H9 (cell line): ENCODE measurements around the gene VOPP1. TPM values are rescaled to one million over a fixed set of nuclear protein-coding genes. Genes with fewer than 3 reads are reported as not detected.
"Not testable (repeated sequence)": the region's sequence is repeated elsewhere in the genome, so short reads cannot be mapped to it uniquely, and the experiment has no call there.

Experiments
- DNase-seq: peaks from one replicate; pipeline ENCODE4 v3.0.0-alpha.2; 2017
- H2AFZ ChIP-seq: one replicate; pipeline ENCODE4 v1.6.1; 2013; ENCODE audit warnings: mild to moderate bottlenecking, low read length, control low read depth, moderate library complexity
- H2AK5ac ChIP-seq: 2 replicates; pipeline ENCODE4 v1.6.1; 2013; ENCODE audit warnings: low read length, control low read depth, mixed read lengths; ENCODE audit not compliant: insufficient read length
- H2BK120ac ChIP-seq: one replicate; pipeline ENCODE4 v1.6.1; 2013; ENCODE audit warnings: low read depth, mild to moderate bottlenecking, low read length, control low read depth, inconsistent platforms; ENCODE audit not compliant: poor library complexity, severe bottlenecking
- H2BK12ac ChIP-seq: 2 replicates; pipeline ENCODE4 v1.6.1; 2013; ENCODE audit warnings: low read length, control low read depth, mixed read lengths, low read depth; ENCODE audit not compliant: insufficient read length
- H2BK15ac ChIP-seq: 2 replicates; pipeline ENCODE4 v1.6.1; 2013; ENCODE audit warnings: low read depth, low read length, control low read depth
- H2BK20ac ChIP-seq: one replicate; pipeline ENCODE4 v1.6.1; 2013; ENCODE audit warnings: low read depth, mild to moderate bottlenecking, low read length, control low read depth, inconsistent platforms; ENCODE audit not compliant: poor library complexity, severe bottlenecking
- H2BK5ac ChIP-seq: 2 replicates; pipeline ENCODE4 v1.6.1; 2013; ENCODE audit warnings: low read length, control low read depth, mixed read lengths; ENCODE audit not compliant: insufficient read length
- H3K14ac ChIP-seq: 2 replicates; pipeline ENCODE4 v1.6.1; 2013; ENCODE audit warnings: low read length, control low read depth; ENCODE audit not compliant: insufficient read depth
- H3K18ac ChIP-seq: 2 replicates; pipeline ENCODE4 v1.6.1; 2013; ENCODE audit warnings: low read depth, mild to moderate bottlenecking, mixed read lengths, low read length, control low read depth; ENCODE audit not compliant: insufficient read length
- H3K23ac ChIP-seq: 2 replicates; pipeline ENCODE4 v1.6.1; 2013; ENCODE audit warnings: low read length, control low read depth, mixed read lengths, low read depth; ENCODE audit not compliant: insufficient read length
- H3K23me2 ChIP-seq: 2 replicates; pipeline ENCODE4 v1.6.1; 2013; ENCODE audit warnings: low read depth, mild to moderate bottlenecking, mixed read lengths, low read length, control low read depth; ENCODE audit not compliant: insufficient read length, poor library complexity, severe bottlenecking
- H3K27ac ChIP-seq: 2 replicates; pipeline ENCODE4 v1.5.1; 2013; ENCODE audit warnings: low read length, control low read depth, mixed read lengths, low read depth; ENCODE audit not compliant: insufficient read length
- H3K27me3 ChIP-seq: 2 replicates; pipeline ENCODE4 v1.6.1; 2013; ENCODE audit warnings: low read length, control low read depth, inconsistent platforms; ENCODE audit not compliant: insufficient read depth
- H3K4ac ChIP-seq: 2 replicates; pipeline ENCODE4 v1.6.1; 2013; ENCODE audit warnings: low read depth, mild to moderate bottlenecking, control low read depth, inconsistent platforms, low read length, moderate library complexity
- H3K4me1 ChIP-seq: 2 replicates; pipeline ENCODE4 v1.6.1; 2013; ENCODE audit warnings: low read length, control low read depth, inconsistent platforms; ENCODE audit not compliant: insufficient read depth
- H3K4me2 ChIP-seq: 2 replicates; pipeline ENCODE4 v1.6.1; 2013; ENCODE audit warnings: low read length, control low read depth, mixed read lengths; ENCODE audit not compliant: insufficient read length, insufficient read depth
- H3K56ac ChIP-seq: 2 replicates; pipeline ENCODE4 v1.6.1; 2013; ENCODE audit warnings: low read depth, mild to moderate bottlenecking, mixed read lengths, low read length, control low read depth; ENCODE audit not compliant: insufficient read length
- H3K79me1 ChIP-seq: 2 replicates; pipeline ENCODE4 v1.6.1; 2013; ENCODE audit warnings: low read depth, mild to moderate bottlenecking, moderate library complexity, low read length, control low read depth, inconsistent platforms; ENCODE audit not compliant: insufficient read depth, poor library complexity, severe bottlenecking
- H3K79me2 ChIP-seq: 2 replicates; pipeline ENCODE4 v1.6.1; 2013; ENCODE audit warnings: low read length, control low read depth, inconsistent platforms; ENCODE audit not compliant: insufficient read depth
- H3K9ac ChIP-seq: 2 replicates; pipeline ENCODE4 v1.6.1; 2013; ENCODE audit warnings: low read length, control low read depth, mixed read lengths; ENCODE audit not compliant: insufficient read length; ENCODE audit errors: extremely low read depth
- H3K9me3 ChIP-seq: one replicate; pipeline ENCODE4 v1.6.1; 2013; ENCODE audit warnings: low read depth, low read length, inconsistent platforms; ENCODE audit not compliant: control insufficient read depth
- H3T11ph ChIP-seq: one replicate; pipeline ENCODE4 v1.6.1; 2013; ENCODE audit warnings: mild to moderate bottlenecking, low read length, control low read depth, inconsistent platforms
- H4K20me1 ChIP-seq: one replicate; pipeline ENCODE4 v1.6.1; 2013; ENCODE audit not compliant: control insufficient read depth, insufficient read length, insufficient read depth
- H4K5ac ChIP-seq: 2 replicates; pipeline ENCODE4 v1.6.1; 2013; ENCODE audit warnings: low read depth, mild to moderate bottlenecking, mixed read lengths, low read length, control low read depth; ENCODE audit not compliant: insufficient read length
- H4K8ac ChIP-seq: replicated peaks from 2 replicates; pipeline ENCODE4 v1.6.1; 2013; ENCODE audit warnings: low read length, control low read depth, mixed read lengths, low read depth; ENCODE audit not compliant: insufficient read length
- H4K91ac ChIP-seq: 2 replicates; pipeline ENCODE4 v1.6.1; 2013; ENCODE audit warnings: low read depth, mild to moderate bottlenecking, moderate library complexity, mixed read lengths, low read length, control low read depth; ENCODE audit not compliant: insufficient read length
- H3K27ac Mint-ChIP-seq, 3 experiments: 2 replicates in 2 of 3; 3 replicates in 1 of 3; pipeline ENCODE4 v1.8.0; 2020 to 2021; ENCODE audit warnings: mixed read lengths in 3 of 3, mild to moderate bottlenecking in 1 of 3, moderate library complexity in 1 of 3
- H3K27me3 Mint-ChIP-seq: 2 replicates; pipeline ENCODE4 v1.8.0; 2021; ENCODE audit warnings: low read depth, mild to moderate bottlenecking, moderate library complexity, mixed read lengths
- H3K36me3 Mint-ChIP-seq, 3 experiments: 2 replicates in 2 of 3; 3 replicates in 1 of 3; pipeline ENCODE4 v1.8.0; 2020 to 2021; ENCODE audit warnings: low read depth in 3 of 3, mixed read lengths in 3 of 3; ENCODE audit not compliant: insufficient read depth in 1 of 3
- H3K4me1 Mint-ChIP-seq, 2 experiments: 2 replicates each; pipeline ENCODE4 v1.8.0; 2020; ENCODE audit warnings: mixed read lengths in 2 of 2
- H3K4me3 Mint-ChIP-seq, 2 experiments: 2 replicates in 1 of 2; 3 replicates in 1 of 2; pipeline ENCODE4 v1.8.0; 2020 to 2021; ENCODE audit warnings: mild to moderate bottlenecking in 2 of 2, mixed read lengths in 2 of 2, moderate library complexity in 1 of 2
- H3K9me3 Mint-ChIP-seq, 2 experiments: 2 replicates in 1 of 2; 3 replicates in 1 of 2; pipeline ENCODE4 v1.8.0; 2020; ENCODE audit warnings: mild to moderate bottlenecking in 2 of 2, mixed read lengths in 2 of 2, moderate library complexity in 1 of 2
- WGBS: extraction: QIAGEN DNeasy Blood & Tissue Kit; methylation state at CpG from one replicate; pipeline ENCODE4 v1.1.7; 2013; ENCODE audit warnings: missing lambda C conversion rate, low lambda C conversion rate, mixed read lengths; ENCODE audit not compliant: insufficient read length; ENCODE audit errors: extremely low coverage; 5-methylcytosine and 5-hydroxymethylcytosine counted together
- total RNA-seq: library from RNA; stranded (reverse); gene quantifications from 2 replicates; pipeline ENCODE4 v1.2.1, GENCODE V29; 2021
- TF ChIP-seq, protein P1 (sequence below): fragments of 200-600 bp; sonication (generic); conservative IDR thresholded peaks from 3 replicates; pipeline ENCODE4 v1.8.0; 2021; ENCODE audit warnings: antibody characterized with exemption, mild to moderate bottlenecking

Gene VOPP1
- total RNA-seq, 1 experiment from 2014 or later, result 55.7 TPM

DNA sequence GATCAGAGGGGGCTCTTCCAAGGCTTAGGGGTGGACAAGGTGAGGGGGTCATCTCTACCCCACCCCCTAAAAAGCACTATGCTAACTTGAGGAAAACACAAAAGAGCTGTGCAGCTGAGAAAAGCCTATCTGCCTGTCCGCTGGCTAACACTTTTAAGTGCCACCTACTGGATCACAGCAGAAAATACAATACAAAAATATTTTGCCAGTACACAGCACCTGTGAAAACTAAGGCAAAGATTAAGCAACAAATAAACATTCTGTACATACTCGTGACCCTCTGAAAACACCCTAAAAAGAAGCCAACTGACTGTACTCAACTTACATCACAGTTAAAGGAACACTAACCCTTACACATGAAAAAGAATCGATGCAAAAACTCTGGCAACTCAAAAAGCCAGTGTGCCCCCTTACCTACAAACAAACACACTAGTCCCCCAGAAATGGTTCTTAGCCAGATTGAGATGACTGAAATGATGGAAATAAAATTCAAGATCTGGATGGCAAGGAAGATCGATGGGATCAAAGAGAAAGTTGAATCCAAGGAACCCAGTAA is 25.7 kb upstream of the VOPP1 start:
- not testable (repeated sequence) for H2BK5ac ChIP-seq, H3K79me2 ChIP-seq, H3K79me1 ChIP-seq, H3K4me1 Mint-ChIP-seq, H3K9ac ChIP-seq, H2BK12ac ChIP-seq, H3K27ac ChIP-seq, H3K4me3 Mint-ChIP-seq, H3K27me3 Mint-ChIP-seq, H3K18ac ChIP-seq, H2BK120ac ChIP-seq, DNase-seq, H2BK20ac ChIP-seq, H4K5ac ChIP-seq, H3K27me3 ChIP-seq, H3K23ac ChIP-seq, H2BK15ac ChIP-seq, H3K9me3 ChIP-seq, H3K4ac ChIP-seq, H2AFZ ChIP-seq, H3K9me3 Mint-ChIP-seq, H3K27ac Mint-ChIP-seq, H4K20me1 ChIP-seq, H3K4me2 ChIP-seq, H2AK5ac ChIP-seq, H3K4me1 ChIP-seq, H3K23me2 ChIP-seq, H3K36me3 Mint-ChIP-seq, H3T11ph ChIP-seq, H3K56ac ChIP-seq, H3K14ac ChIP-seq, H4K91ac ChIP-seq, H4K8ac ChIP-seq
- WGBS, result no CpG with 5 or more reads among the region's 4 CpGs
- TF ChIP-seq, protein P1, sequence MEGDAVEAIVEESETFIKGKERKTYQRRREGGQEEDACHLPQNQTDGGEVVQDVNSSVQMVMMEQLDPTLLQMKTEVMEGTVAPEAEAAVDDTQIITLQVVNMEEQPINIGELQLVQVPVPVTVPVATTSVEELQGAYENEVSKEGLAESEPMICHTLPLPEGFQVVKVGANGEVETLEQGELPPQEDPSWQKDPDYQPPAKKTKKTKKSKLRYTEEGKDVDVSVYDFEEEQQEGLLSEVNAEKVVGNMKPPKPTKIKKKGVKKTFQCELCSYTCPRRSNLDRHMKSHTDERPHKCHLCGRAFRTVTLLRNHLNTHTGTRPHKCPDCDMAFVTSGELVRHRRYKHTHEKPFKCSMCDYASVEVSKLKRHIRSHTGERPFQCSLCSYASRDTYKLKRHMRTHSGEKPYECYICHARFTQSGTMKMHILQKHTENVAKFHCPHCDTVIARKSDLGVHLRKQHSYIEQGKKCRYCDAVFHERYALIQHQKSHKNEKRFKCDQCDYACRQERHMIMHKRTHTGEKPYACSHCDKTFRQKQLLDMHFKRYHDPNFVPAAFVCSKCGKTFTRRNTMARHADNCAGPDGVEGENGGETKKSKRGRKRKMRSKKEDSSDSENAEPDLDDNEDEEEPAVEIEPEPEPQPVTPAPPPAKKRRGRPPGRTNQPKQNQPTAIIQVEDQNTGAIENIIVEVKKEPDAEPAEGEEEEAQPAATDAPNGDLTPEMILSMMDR, result peak; percentile 49; the same call in 2 of the 3 replicates

DNA sequence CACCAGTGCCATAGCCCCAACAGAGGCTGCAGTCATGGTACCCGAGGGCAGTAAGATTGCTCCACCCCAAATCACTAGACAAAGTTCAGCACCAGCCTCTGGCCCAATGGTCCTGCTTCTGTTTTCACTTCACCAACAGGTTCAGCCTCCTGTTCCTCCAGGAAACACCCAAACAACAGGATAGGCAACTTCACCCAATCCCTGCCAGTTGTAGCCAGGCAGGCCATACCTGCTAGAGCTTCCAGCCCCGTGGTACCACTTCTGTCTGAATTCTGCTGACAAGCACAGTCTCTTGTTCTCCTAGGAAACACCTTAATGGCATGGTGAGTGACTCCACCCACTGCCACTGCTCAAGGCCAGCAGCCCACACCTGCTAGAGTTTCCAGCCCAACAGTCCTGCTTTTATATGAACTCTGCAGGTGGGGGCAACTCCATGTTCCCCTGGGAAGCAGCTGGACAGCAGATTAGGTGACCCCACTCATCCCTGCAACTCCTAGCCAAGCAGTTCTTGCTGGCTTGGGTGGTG is 25.0 kb upstream of the VOPP1 start:
- not testable (repeated sequence) for H4K5ac ChIP-seq, H3K18ac ChIP-seq, H3K4me1 ChIP-seq, H3K27ac ChIP-seq, H3K9me3 Mint-ChIP-seq, H3K23ac ChIP-seq, H3K4me1 Mint-ChIP-seq, H3K23me2 ChIP-seq, H3K14ac ChIP-seq, H4K91ac ChIP-seq, H2BK120ac ChIP-seq, H2AK5ac ChIP-seq, H3K4ac ChIP-seq, H3K56ac ChIP-seq, H3K9ac ChIP-seq, H4K8ac ChIP-seq, H3K79me1 ChIP-seq, H3K9me3 ChIP-seq, H3K36me3 Mint-ChIP-seq, H2BK12ac ChIP-seq, H3T11ph ChIP-seq, H2BK20ac ChIP-seq, H2BK15ac ChIP-seq, H3K27ac Mint-ChIP-seq, H3K27me3 Mint-ChIP-seq, H3K27me3 ChIP-seq, H2BK5ac ChIP-seq, H2AFZ ChIP-seq, H3K79me2 ChIP-seq, H4K20me1 ChIP-seq, H3K4me2 ChIP-seq, DNase-seq, H3K4me3 Mint-ChIP-seq
- no CpG with 5 or more reads among the region's 2 CpGs for WGBS
